ENCODE measurements around the gene TRIM66. TPM values are rescaled to one million over a fixed set of nuclear protein-coding genes. Genes with fewer than 3 reads are reported as not detected.
A peak's percentile ranks its signal among the peaks of the same experiment; 100 is the strongest.

Gene TRIM66
- total and polyA plus RNA-seq, 10 of the 15 experiments (the other 5 are each of a cell fraction or from before 2014, with no cell fraction given), result 1.7 to 14.5 (median 7.4) TPM

- no peak for TF ChIP-seq ZBTB11 (CRISPR knock-in tag; IDR thresholded peaks at IDR 0.05)
- no peak for TF ChIP-seq PBX3 (IDR thresholded peaks at IDR 0.05; ENCODE audit: insufficient replicate concordance, low read depth, low read length)
Observed at GRCh38 chr11:8658321-8659057, 24.0 kb downstream of the TRIM66 start (continued).

GRCh38 chr11:8656291-8656690 is 26.2 kb downstream of the TRIM66 start:
- FAIRE-seq, result no peak

More at GRCh38 chr11:8656291-8656690, 26.2 kb downstream of the TRIM66 start:
- Histone ChIP-seq H3K9ac (ENCODE audit: control insufficient read depth, insufficient read depth, low read length) (no peak overlapping the region), H3K79me2 (ENCODE audit: control insufficient read depth, insufficient read depth, low read length) (no peaks in the 10 kb centered on the region), H2AFZ (ENCODE audit: control insufficient read depth, low read depth, low read length) (no peak overlapping the region), H4K20me1 (ENCODE audit: control insufficient read depth, insufficient read depth) (no peaks in the 10 kb centered on the region), H3K9me3 (replicated peaks; ENCODE audit: control insufficient read depth, insufficient read depth, low read length) (no peaks in the 10 kb centered on the region), H3K4me3 (no peak overlapping the region), H3K36me3 (ENCODE audit: control insufficient read depth in 2 of 2, insufficient read depth in 2 of 2, low read length in 1 of 2) (peaks cover 0 to 16% of the 10 kb centered on the region in 2 experiments; a peak in 3 of 4 replicates), H3K4me1 (ENCODE audit: control insufficient read depth, insufficient read depth, low read length) (no peaks in the 10 kb centered on the region), H3K27ac (ENCODE audit: control insufficient read depth, insufficient read depth) (no peak overlapping the region), H3K4me2 (ENCODE audit: control insufficient read depth, insufficient read depth) (no peak overlapping the region), H3K27me3 (replicated peaks in 1 of 2; ENCODE audit: control insufficient read depth in 2 of 2, insufficient read depth in 2 of 2, low read length in 1 of 2) (no peaks in the 10 kb centered on the region)
- ChIA-PET POLR2A (interaction anchor here (0.5 kb wide), 1 partner anchor 154 kb away, joined by 5 read pairs; no protein-coding TSS in a partner anchor), CTCF (interaction anchor here (1.0 kb wide), 1 partner anchor 32 kb away, joined by 3 read pairs; no protein-coding TSS in a partner anchor), SMC1A (ENCODE audit: uncharacterized antibody, unreplicated experiment) (no interaction called here), RAD21 (ENCODE audit: unreplicated experiment) (no interaction called here)
- no peak for ATAC-seq
- in situ Hi-C loops (cut with MboI), result no loop called here
- intact Hi-C loops (cut with micrococcal nuclease; ENCODE audit: unreplicated experiment), result no loop called here
- no peak for DNase-seq (ENCODE audit: low read depth, low spot score)
- WGBS (ENCODE audit: insufficient coverage, insufficient replicate concordance, low lambda C conversion rate, missing lambda C conversion rate), result 47% methylated on average over 2 of the region's 2 CpGs
- TF ChIP-seq SPI1 (IDR thresholded peaks at IDR 0.05; ENCODE audit: borderline replicate concordance, insufficient read depth, low read depth, low read length) (peak; percentile 22; the same call in 1 of the 2 replicates), MEF2A (IDR thresholded peaks at IDR 0.05; ENCODE audit: insufficient read depth, low read depth, low read length) (no peak)
- no TSS peak for BruUV-seq (replicated peaks)

Measured in GM12878 (cell line).